Right lobe of liver (tissue), 4 donors: ENCODE results near the gene KPNA2.
"Not testable (repeated sequence)": the region's sequence is repeated elsewhere in the genome, so short reads cannot be mapped to it uniquely, and the experiment has no call there.

Experiments
- CTCF ChIP-seq, 4 donors: fragments of 200-600 bp in 3 of 4; fragments of 450-650 bp in 1 of 4; IDR thresholded peaks; one replicate each; pipeline versions ENCODE4 v1.5.1 to v1.8.0; 2016 to 2022; ENCODE audit warnings: antibody characterized with exemption in 4 of 4, mild to moderate bottlenecking in 2 of 4
- POLR2A ChIP-seq: fragments of 450-650 bp; IDR thresholded peaks from one replicate; pipeline ENCODE4 v1.6.1; 2017; ENCODE audit warnings: antibody characterized with exemption, mild to moderate bottlenecking
- donor health status: DM: no; HTN: no; CAD: no.
- donor health status: DM: no; HTN: no; CAD: no.
- donor health status: DM: no; HTN: yes; CAD: no.

GRCh38 chr17:68070582-68071444, 35.3 kb downstream of the KPNA2 start:
- not testable (repeated sequence) for TF ChIP-seq POLR2A; CTCF (IDR thresholded peaks at IDR 0.05)
